GM23338 (cell line): ENCODE measurements around the gene CDKN2D. TPM values are rescaled to one million over a fixed set of nuclear protein-coding genes. Genes with fewer than 3 reads are reported as not detected.

ENCODE experiments used
- ATAC-seq: fragments of 200-7000 bp; cut with Tn5 transposase; 3 replicates; pipeline ENCODE4 v1.9.1; 2020
- DNase-seq: peaks from one replicate; pipeline ENCODE4 v3.0.0-alpha.2; 2015; ENCODE audit warnings: low spot score
- H2AFZ ChIP-seq: fragments of 200-600 bp; sonication (generic); 2 replicates; pipeline ENCODE4 v1.8.0; 2016; ENCODE audit warnings: antibody characterized with exemption, mild to moderate bottlenecking, moderate library complexity
- H3F3A ChIP-seq: fragments of 200-600 bp; sonication (generic); replicated peaks from 2 replicates; pipeline ENCODE4 v1.8.0; 2017; ENCODE audit warnings: antibody characterized with exemption, mixed run types, low read depth
- H3K27ac ChIP-seq: fragments of 200-600 bp; sonication (generic); 2 replicates; pipeline ENCODE4 v1.6.1; 2016; ENCODE audit warnings: low read depth
- H3K27me3 ChIP-seq: fragments of 200-600 bp; sonication (generic); 2 replicates; pipeline ENCODE4 v1.8.0; 2016; ENCODE audit warnings: mild to moderate bottlenecking, mixed run types, moderate library complexity; ENCODE audit not compliant: insufficient read depth
- H3K36me3 ChIP-seq: fragments of 200-600 bp; sonication (generic); 2 replicates; pipeline ENCODE4 v1.8.0; 2016; ENCODE audit warnings: mild to moderate bottlenecking; ENCODE audit not compliant: insufficient read depth
- H3K4me1 ChIP-seq: fragments of 200-600 bp; sonication (generic); 2 replicates; pipeline ENCODE4 v1.8.0; 2016; ENCODE audit warnings: mild to moderate bottlenecking, moderate library complexity; ENCODE audit not compliant: insufficient read depth
- H3K4me2 ChIP-seq: fragments of 200-600 bp; sonication (generic); 2 replicates; pipeline ENCODE4 v1.7.1; 2017; ENCODE audit warnings: mixed run types
- H3K4me3 ChIP-seq: fragments of 200-600 bp; sonication (generic); 2 replicates; pipeline ENCODE4 v1.6.1; 2016; ENCODE audit warnings: mixed run types
- H3K79me2 ChIP-seq: fragments of 200-600 bp; sonication (generic); replicated peaks from 2 replicates; pipeline ENCODE4 v1.8.0; 2017; ENCODE audit warnings: mild to moderate bottlenecking; ENCODE audit not compliant: insufficient read depth
- H3K9me2 ChIP-seq: fragments of 200-600 bp; sonication (generic); 2 replicates; pipeline ENCODE4 v1.8.0; 2017; ENCODE audit not compliant: insufficient read depth
- H4K20me1 ChIP-seq: fragments of 200-600 bp; sonication (generic); replicated peaks from 2 replicates; pipeline ENCODE4 v1.8.0; 2017; ENCODE audit warnings: mild to moderate bottlenecking; ENCODE audit not compliant: insufficient read depth
- H3K27ac Mint-ChIP-seq: 2 replicates; pipeline ENCODE4 v1.8.0; 2020; ENCODE audit warnings: inconsistent platforms, mild to moderate bottlenecking, moderate library complexity, mixed read lengths
- H3K27me3 Mint-ChIP-seq: 3 replicates; pipeline ENCODE4 v1.8.0; 2022; ENCODE audit warnings: low read depth, mild to moderate bottlenecking, moderate library complexity, mixed read lengths, inconsistent platforms; ENCODE audit not compliant: insufficient read depth, poor library complexity
- H3K36me3 Mint-ChIP-seq: 3 replicates; pipeline ENCODE4 v1.8.0; 2021; ENCODE audit warnings: low read depth, mild to moderate bottlenecking, inconsistent platforms, moderate library complexity, mixed read lengths
- H3K4me1 Mint-ChIP-seq: 3 replicates; pipeline ENCODE4 v1.8.0; 2020; ENCODE audit warnings: mild to moderate bottlenecking, inconsistent platforms, mixed read lengths
- H3K4me3 Mint-ChIP-seq: 3 replicates; pipeline ENCODE4 v1.8.0; 2021; ENCODE audit warnings: moderate library complexity, mild to moderate bottlenecking, inconsistent platforms, mixed read lengths
- H3K9me3 Mint-ChIP-seq: 3 replicates; pipeline ENCODE4 v1.8.0; 2020; ENCODE audit warnings: moderate library complexity, mild to moderate bottlenecking, inconsistent platforms, mixed read lengths
- CREB1 ChIP-seq: fragments of 250-450 bp; sonication (Bioruptor Pico); IDR thresholded peaks from 2 replicates; pipeline ENCODE4 v1.5.0; 2020; ENCODE audit warnings: low read depth, mild to moderate bottlenecking, moderate library complexity
- EZH2 ChIP-seq: fragments of 200-600 bp; sonication (generic); IDR thresholded peaks from one replicate; pipeline ENCODE4 v1.8.0; 2017; ENCODE audit warnings: antibody characterized with exemption, mild to moderate bottlenecking, low read depth; ENCODE audit not compliant: unreplicated experiment
- EZH2phosphoT487 ChIP-seq: fragments of 200-600 bp; sonication (generic); IDR thresholded peaks from one replicate; pipeline ENCODE4 v1.8.1; 2018; ENCODE audit warnings: antibody characterized with exemption; ENCODE audit not compliant: unreplicated experiment
- JUNB ChIP-seq: IDR thresholded peaks from one replicate; pipeline ENCODE4 v1.6.1; 2016; ENCODE audit warnings: antibody characterized with exemption; ENCODE audit not compliant: unreplicated experiment
- NANOG ChIP-seq: IDR thresholded peaks from 2 replicates; pipeline ENCODE4 v1.6.1; 2016; ENCODE audit warnings: antibody characterized with exemption, borderline replicate concordance
- POLR2AphosphoS5 ChIP-seq: IDR thresholded peaks from 2 replicates; pipeline ENCODE4 v1.6.1; 2016; ENCODE audit warnings: antibody characterized with exemption, low read depth
- STAT1 ChIP-seq: IDR thresholded peaks from one replicate; pipeline ENCODE4 v1.6.1; 2016; ENCODE audit warnings: antibody characterized with exemption; ENCODE audit not compliant: unreplicated experiment
- ZNF114 ChIP-seq: fragments of 250-450 bp; sonication (Bioruptor Pico); IDR thresholded peaks from 2 replicates; pipeline ENCODE4 v1.5.0; 2020; ENCODE audit warnings: mild to moderate bottlenecking, moderate library complexity
- ZNF331 ChIP-seq: fragments of 250-450 bp; sonication (Bioruptor Pico); IDR thresholded peaks from 2 replicates; pipeline ENCODE4 v1.5.0; 2020; ENCODE audit warnings: low read depth, mild to moderate bottlenecking, moderate library complexity
- ZNF462 ChIP-seq: fragments of 250-450 bp; sonication (Bioruptor Pico); IDR thresholded peaks from 2 replicates; pipeline ENCODE4 v1.5.0; 2020; ENCODE audit warnings: mild to moderate bottlenecking, moderate library complexity
- polyA plus RNA-seq: library from polyadenylated mRNA; unstranded; fragments of >200 nt; fragmentation: Nextera tagmentation; extraction: Ambion mirVana; gene quantifications from 2 replicates; pipeline ENCODE4 v1.2.1, GENCODE V29; 2016
- total RNA-seq: library from RNA; depleted of rRNA; stranded (reverse); fragments of >200 nt; shearing (Covaris generic); gene quantifications from 2 replicates; pipeline ENCODE4 v1.2.3, GENCODE V29; 2014
- TF ChIP-seq, protein P1 (sequence below): IDR thresholded peaks from 2 replicates; pipeline ENCODE4 v1.6.1; 2016; ENCODE audit warnings: antibody characterized with exemption
- TF ChIP-seq, protein P2 (sequence below), 2 experiments: fragments of 200-600 bp in 1 of 2; sonication (generic) in 1 of 2; conservative IDR thresholded peaks; 2 replicates each; pipeline versions ENCODE4 v1.5.1 to v1.6.1; 2016 to 2017; ENCODE audit warnings: antibody characterized with exemption in 2 of 2, low read depth in 2 of 2, mild to moderate bottlenecking in 2 of 2, moderate library complexity in 1 of 2
- TF ChIP-seq, protein P3 (sequence below): IDR thresholded peaks from one replicate; pipeline ENCODE4 v1.6.1; 2018; ENCODE audit warnings: antibody characterized with exemption; ENCODE audit not compliant: unreplicated experiment

The CDKN2D gene
- total and polyA plus RNA-seq, 2 experiments from 2014 or later: 1.4 to 4.0 TPM

DNA sequence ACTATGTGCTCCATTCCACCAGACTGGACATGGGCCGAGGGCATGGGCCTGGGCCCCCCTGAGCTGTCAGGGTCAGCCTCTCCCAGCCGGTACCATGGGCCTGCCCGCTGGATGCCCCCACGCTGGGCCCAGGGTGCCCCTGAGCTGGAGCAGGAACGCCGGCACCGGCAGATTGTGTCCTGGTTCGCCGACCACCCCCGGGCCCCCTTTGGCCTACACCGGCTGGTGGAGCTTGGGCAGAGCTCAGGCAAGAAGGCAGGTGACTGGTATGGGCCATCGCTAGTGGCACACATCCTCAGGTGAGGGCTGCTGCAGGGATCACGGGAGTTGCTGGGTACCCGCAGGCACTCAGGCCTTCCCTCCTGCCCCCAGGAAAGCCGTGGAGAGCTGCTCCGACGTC lies 22.0 kb downstream of the CDKN2D start:
- Histone ChIP-seq H3K9me2 (no peaks in the 10 kb centered on the region), H3K36me3 (peaks cover 6% of the 10 kb centered on the region; the same call in 1 of the 2 replicates)
- DNase-seq: no peak

More for the DNA sequence above, 22.0 kb downstream of the CDKN2D start:
- TF ChIP-seq POLR2AphosphoS5 (no peak), ZNF114 (CRISPR knock-in tag) (no peak), STAT1 (no peak), EZH2 (no peak), EZH2phosphoT487 (no peak), ZNF331 (no peak), JUNB (no peak), CREB1 (CRISPR knock-in tag) (no peak), ZNF462 (no peak), NANOG (no peak)
- TF ChIP-seq, protein P1, sequence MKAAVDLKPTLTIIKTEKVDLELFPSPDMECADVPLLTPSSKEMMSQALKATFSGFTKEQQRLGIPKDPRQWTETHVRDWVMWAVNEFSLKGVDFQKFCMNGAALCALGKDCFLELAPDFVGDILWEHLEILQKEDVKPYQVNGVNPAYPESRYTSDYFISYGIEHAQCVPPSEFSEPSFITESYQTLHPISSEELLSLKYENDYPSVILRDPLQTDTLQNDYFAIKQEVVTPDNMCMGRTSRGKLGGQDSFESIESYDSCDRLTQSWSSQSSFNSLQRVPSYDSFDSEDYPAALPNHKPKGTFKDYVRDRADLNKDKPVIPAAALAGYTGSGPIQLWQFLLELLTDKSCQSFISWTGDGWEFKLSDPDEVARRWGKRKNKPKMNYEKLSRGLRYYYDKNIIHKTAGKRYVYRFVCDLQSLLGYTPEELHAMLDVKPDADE: no peak
- TF ChIP-seq, protein P2, sequence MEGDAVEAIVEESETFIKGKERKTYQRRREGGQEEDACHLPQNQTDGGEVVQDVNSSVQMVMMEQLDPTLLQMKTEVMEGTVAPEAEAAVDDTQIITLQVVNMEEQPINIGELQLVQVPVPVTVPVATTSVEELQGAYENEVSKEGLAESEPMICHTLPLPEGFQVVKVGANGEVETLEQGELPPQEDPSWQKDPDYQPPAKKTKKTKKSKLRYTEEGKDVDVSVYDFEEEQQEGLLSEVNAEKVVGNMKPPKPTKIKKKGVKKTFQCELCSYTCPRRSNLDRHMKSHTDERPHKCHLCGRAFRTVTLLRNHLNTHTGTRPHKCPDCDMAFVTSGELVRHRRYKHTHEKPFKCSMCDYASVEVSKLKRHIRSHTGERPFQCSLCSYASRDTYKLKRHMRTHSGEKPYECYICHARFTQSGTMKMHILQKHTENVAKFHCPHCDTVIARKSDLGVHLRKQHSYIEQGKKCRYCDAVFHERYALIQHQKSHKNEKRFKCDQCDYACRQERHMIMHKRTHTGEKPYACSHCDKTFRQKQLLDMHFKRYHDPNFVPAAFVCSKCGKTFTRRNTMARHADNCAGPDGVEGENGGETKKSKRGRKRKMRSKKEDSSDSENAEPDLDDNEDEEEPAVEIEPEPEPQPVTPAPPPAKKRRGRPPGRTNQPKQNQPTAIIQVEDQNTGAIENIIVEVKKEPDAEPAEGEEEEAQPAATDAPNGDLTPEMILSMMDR (conservative IDR thresholded peaks at IDR 0.05; ENCODE audit: low read depth in 2 of 2): no peak
- TF ChIP-seq, protein P3, sequence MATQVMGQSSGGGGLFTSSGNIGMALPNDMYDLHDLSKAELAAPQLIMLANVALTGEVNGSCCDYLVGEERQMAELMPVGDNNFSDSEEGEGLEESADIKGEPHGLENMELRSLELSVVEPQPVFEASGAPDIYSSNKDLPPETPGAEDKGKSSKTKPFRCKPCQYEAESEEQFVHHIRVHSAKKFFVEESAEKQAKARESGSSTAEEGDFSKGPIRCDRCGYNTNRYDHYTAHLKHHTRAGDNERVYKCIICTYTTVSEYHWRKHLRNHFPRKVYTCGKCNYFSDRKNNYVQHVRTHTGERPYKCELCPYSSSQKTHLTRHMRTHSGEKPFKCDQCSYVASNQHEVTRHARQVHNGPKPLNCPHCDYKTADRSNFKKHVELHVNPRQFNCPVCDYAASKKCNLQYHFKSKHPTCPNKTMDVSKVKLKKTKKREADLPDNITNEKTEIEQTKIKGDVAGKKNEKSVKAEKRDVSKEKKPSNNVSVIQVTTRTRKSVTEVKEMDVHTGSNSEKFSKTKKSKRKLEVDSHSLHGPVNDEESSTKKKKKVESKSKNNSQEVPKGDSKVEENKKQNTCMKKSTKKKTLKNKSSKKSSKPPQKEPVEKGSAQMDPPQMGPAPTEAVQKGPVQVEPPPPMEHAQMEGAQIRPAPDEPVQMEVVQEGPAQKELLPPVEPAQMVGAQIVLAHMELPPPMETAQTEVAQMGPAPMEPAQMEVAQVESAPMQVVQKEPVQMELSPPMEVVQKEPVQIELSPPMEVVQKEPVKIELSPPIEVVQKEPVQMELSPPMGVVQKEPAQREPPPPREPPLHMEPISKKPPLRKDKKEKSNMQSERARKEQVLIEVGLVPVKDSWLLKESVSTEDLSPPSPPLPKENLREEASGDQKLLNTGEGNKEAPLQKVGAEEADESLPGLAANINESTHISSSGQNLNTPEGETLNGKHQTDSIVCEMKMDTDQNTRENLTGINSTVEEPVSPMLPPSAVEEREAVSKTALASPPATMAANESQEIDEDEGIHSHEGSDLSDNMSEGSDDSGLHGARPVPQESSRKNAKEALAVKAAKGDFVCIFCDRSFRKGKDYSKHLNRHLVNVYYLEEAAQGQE: no peak
- no peak overlapping the region for H3K4me3 ChIP-seq
- peaks cover 17% of the 10 kb centered on the region for H3K79me2 ChIP-seq
- no peak overlapping the region for H3K27ac ChIP-seq
- no peak for ATAC-seq
- H3K4me1 ChIP-seq: no peaks in the 10 kb centered on the region; the same call in 1 of the 2 replicates
- peaks cover 9% of the 10 kb centered on the region for H3K27me3 Mint-ChIP-seq
- no peak overlapping the region for H2AFZ ChIP-seq
- no peaks in the 10 kb centered on the region for H3K4me1 Mint-ChIP-seq
- H3K27me3 ChIP-seq: no peaks in the 10 kb centered on the region
- H3F3A ChIP-seq: peaks cover 12% of the 10 kb centered on the region; the same call in 1 of the 2 replicates
- no peaks in the 10 kb centered on the region for H3K9me3 Mint-ChIP-seq
- no peak overlapping the region for H3K27ac Mint-ChIP-seq
- no peak overlapping the region for H3K4me3 Mint-ChIP-seq
- peaks cover 44% of the 10 kb centered on the region for H3K36me3 Mint-ChIP-seq
- H4K20me1 ChIP-seq: peaks cover 3% of the 10 kb centered on the region; the same call in 1 of the 2 replicates
- no peak overlapping the region for H3K4me2 ChIP-seq
